ENCODE results near the gene PSMC1. TPM values are rescaled to one million over a fixed set of nuclear protein-coding genes. Genes with fewer than 3 reads are reported as not detected.

Gene PSMC1
- total RNA-seq, 1 experiment from 2014 or later, result 132 TPM

- RAD21 ChIA-PET (ENCODE audit: low non-redundant PET in 1 of 2, low total read pairs in 2 of 2, uncharacterized antibody in 2 of 2, unreplicated experiment in 2 of 2), result no interaction called here
- Histone ChIP-seq H2AFZ (ENCODE audit: low read depth, low read length, poor library complexity, severe bottlenecking) (no peak overlapping the region), H3K27me3 (ENCODE audit: insufficient read depth, low read length) (no peaks in the 10 kb centered on the region), H4K20me1 (ENCODE audit: insufficient read depth) (no peaks in the 10 kb centered on the region), H3K4me3 (replicated peaks in 1 of 2; ENCODE audit: low read depth in 1 of 2, low read length in 2 of 2) (no peak overlapping the region), H3K9me2 (ENCODE audit: insufficient read depth) (no peaks in the 10 kb centered on the region), H3K4me2 (ENCODE audit: low read length) (no peak overlapping the region), H3K9me3 (ENCODE audit: control insufficient read depth in 1 of 2, insufficient read depth in 1 of 2, low read depth in 1 of 2, low read length in 2 of 2) (no peaks in the 10 kb centered on the region), H3K9ac (ENCODE audit: low read length) (no peak overlapping the region), H3K27ac (ENCODE audit: low read depth, low read length) (no peak overlapping the region), H3K79me2 (ENCODE audit: insufficient read depth, low read length) (peaks cover 33% of the 10 kb centered on the region), H3K36me3 (ENCODE audit: control insufficient read depth in 1 of 2, insufficient read depth in 2 of 2, low read length in 2 of 2) (peaks cover 11 to 19% of the 10 kb centered on the region in 2 experiments; a peak in 2 of 4 replicates), H3K4me1 (ENCODE audit: control insufficient read depth in 1 of 2, insufficient read depth in 2 of 2, low read length in 2 of 2) (no peaks in the 10 kb centered on the region)
- intact Hi-C loops (cut with micrococcal nuclease), result no loop called here
- POLR2A ChIA-PET, result no interaction called here
- CTCF ChIA-PET, result no interaction called here
- BruUV-seq (replicated peaks), result no TSS peak
- no peak for ATAC-seq
- DNase-seq (ENCODE audit: low read depth, low spot score), result no peak
- TF ChIP-seq EZH2 (IDR thresholded peaks at IDR 0.05), result no peak
- no peak for TF ChIP-seq ZFX (IDR thresholded peaks at IDR 0.05)
- TF ChIP-seq POLR2AphosphoS5 (IDR thresholded peaks at IDR 0.05; ENCODE audit: low read depth, low read length), result no peak
- TF ChIP-seq REST (IDR thresholded peaks at IDR 0.05; ENCODE audit: low read depth), result no peak
- TF ChIP-seq TCF7L2 (IDR thresholded peaks at IDR 0.05; ENCODE audit: borderline replicate concordance, extremely low read depth, insufficient read depth, insufficient read length), result no peak
- TF ChIP-seq SIN3A (IDR thresholded peaks at IDR 0.05; ENCODE audit: low read depth), result no peak
- TF ChIP-seq CTCF (IDR thresholded peaks at IDR 0.05 in 2 of 3, conservative IDR thresholded peaks at IDR 0.05 in 1 of 3; ENCODE audit: borderline replicate concordance in 1 of 3, insufficient read depth in 1 of 3, low read depth in 2 of 3, low read length in 2 of 3), result no peak
- TF ChIP-seq MAX (IDR thresholded peaks at IDR 0.05), result no peak
- no peak for TF ChIP-seq YY1 (IDR thresholded peaks at IDR 0.05; ENCODE audit: extremely low read depth, insufficient replicate concordance, low read depth, low read length)
- no peak for TF ChIP-seq EZH2phosphoT487 (IDR thresholded peaks at IDR 0.05; ENCODE audit: borderline replicate concordance)
- TF ChIP-seq ATF3 (IDR thresholded peaks at IDR 0.05), result no peak
- no peak for TF ChIP-seq CBX3 (IDR thresholded peaks at IDR 0.05; ENCODE audit: low read depth)
- no peak for TF ChIP-seq FOSL1 (IDR thresholded peaks at IDR 0.05; ENCODE audit: low read depth)
Measured at GRCh38 chr14:90318016-90318415, 61.7 kb downstream of the PSMC1 start.
